Caco-2 (cell line): ENCODE data around the gene URM1. TPM values are rescaled to one million over a fixed set of nuclear protein-coding genes. Genes with fewer than 3 reads are reported as not detected.
"Not testable (repeated sequence)": the region's sequence is repeated elsewhere in the genome, so short reads cannot be mapped to it uniquely, and the experiment has no call there.

ENCODE experiments used
- BruUV-seq: library from RNA; stranded (reverse); fragments of 400-500 nt; replicated peaks from 2 replicates; lab custom pipeline; 2021; lab: Mats Ljungman, UMichigan
- CTCF ChIA-PET: fragments of 300-600 bp; sonication (Branson Sonifier 250); formaldehyde crosslinking; loops from one replicate; lab custom pipeline; 2022; ENCODE audit warnings: antibody characterized with exemption; lab: Charles Lee
- POLR2A ChIA-PET: fragments of 300-600 bp; sonication (Branson Sonifier 250); formaldehyde crosslinking; loops from one replicate; lab custom pipeline; 2022; ENCODE audit warnings: antibody characterized with exemption; lab: Charles Lee
- DNase-seq, 2 experiments: peaks; one replicate each; pipeline versions ENCODE4 v3.0.0 to v3.0.0-alpha.2; 2020 to 2022
- H3K27me3 ChIP-seq: replicated peaks from 2 replicates; pipeline ENCODE4 v1.6.0; 2011; ENCODE audit warnings: low read length; ENCODE audit not compliant: control insufficient read depth, insufficient read depth
- H3K36me3 ChIP-seq: 2 replicates; pipeline ENCODE4 v1.5.1; 2011; ENCODE audit warnings: low read length; ENCODE audit not compliant: control insufficient read depth, insufficient read depth
- H3K4me1 ChIP-seq: fragments of 250-450 bp; sonication (Bioruptor Pico); 2 replicates; pipeline ENCODE4 v1.5.1; 2020; ENCODE audit warnings: mild to moderate bottlenecking
- H3K4me3 ChIP-seq: 2 replicates; pipeline ENCODE4 v1.5.1; 2011; ENCODE audit warnings: low read depth, mild to moderate bottlenecking, control low read depth, low read length
- H3K9me3 ChIP-seq: fragments of 250-450 bp; sonication (Bioruptor Pico); 2 replicates; pipeline ENCODE4 v1.5.1; 2020; ENCODE audit warnings: mild to moderate bottlenecking, moderate library complexity
- H3K27ac Mint-ChIP-seq: one replicate; pipeline ENCODE4 v1.8.0; 2022; ENCODE audit warnings: mixed read lengths; ENCODE audit not compliant: unreplicated experiment
- H3K27me3 Mint-ChIP-seq: one replicate; pipeline ENCODE4 v1.8.0; 2022; ENCODE audit warnings: mixed read lengths; ENCODE audit not compliant: insufficient read depth, unreplicated experiment
- H3K36me3 Mint-ChIP-seq: one replicate; pipeline ENCODE4 v1.8.0; 2022; ENCODE audit warnings: mild to moderate bottlenecking, mixed read lengths; ENCODE audit not compliant: insufficient read depth, unreplicated experiment
- H3K4me1 Mint-ChIP-seq: one replicate; pipeline ENCODE4 v1.8.0; 2022; ENCODE audit warnings: low read depth, mixed read lengths; ENCODE audit not compliant: unreplicated experiment
- H3K4me3 Mint-ChIP-seq: one replicate; pipeline ENCODE4 v1.8.0; 2022; ENCODE audit warnings: mild to moderate bottlenecking, moderate library complexity, mixed read lengths; ENCODE audit not compliant: unreplicated experiment
- H3K9me3 Mint-ChIP-seq: one replicate; pipeline ENCODE4 v1.8.0; 2022; ENCODE audit warnings: mixed read lengths; ENCODE audit not compliant: unreplicated experiment
- CTCF ChIP-seq, 2 experiments: fragments of 200-600 bp in 1 of 2; IDR thresholded peaks; 1 replicate in 1 of 2; 2 replicates in 1 of 2; pipeline versions ENCODE4 v1.5.1 to v1.8.0; 2011 to 2022; ENCODE audit warnings: antibody characterized with exemption in 1 of 2, control low read depth in 1 of 2, inconsistent platforms in 1 of 2, low read depth in 1 of 2, low read length in 1 of 2, mild to moderate bottlenecking in 1 of 2, moderate library complexity in 1 of 2; ENCODE audit not compliant: insufficient read depth in 1 of 2, severe bottlenecking in 1 of 2, unreplicated experiment in 1 of 2
- intact Hi-C: fragments of 100-400 bp; cut with micrococcal nuclease; formaldehyde crosslinking; loops from one replicate; pipeline ENCODE4 v1.10.0; 2022; ENCODE audit not compliant: unreplicated experiment
- total RNA-seq: library from RNA; stranded (reverse); gene quantifications from 2 replicates; pipeline ENCODE4 v1.2.3, GENCODE V29; 2022

Gene URM1
- total RNA-seq, 1 experiment from 2014 or later = 55.9 TPM

DNA sequence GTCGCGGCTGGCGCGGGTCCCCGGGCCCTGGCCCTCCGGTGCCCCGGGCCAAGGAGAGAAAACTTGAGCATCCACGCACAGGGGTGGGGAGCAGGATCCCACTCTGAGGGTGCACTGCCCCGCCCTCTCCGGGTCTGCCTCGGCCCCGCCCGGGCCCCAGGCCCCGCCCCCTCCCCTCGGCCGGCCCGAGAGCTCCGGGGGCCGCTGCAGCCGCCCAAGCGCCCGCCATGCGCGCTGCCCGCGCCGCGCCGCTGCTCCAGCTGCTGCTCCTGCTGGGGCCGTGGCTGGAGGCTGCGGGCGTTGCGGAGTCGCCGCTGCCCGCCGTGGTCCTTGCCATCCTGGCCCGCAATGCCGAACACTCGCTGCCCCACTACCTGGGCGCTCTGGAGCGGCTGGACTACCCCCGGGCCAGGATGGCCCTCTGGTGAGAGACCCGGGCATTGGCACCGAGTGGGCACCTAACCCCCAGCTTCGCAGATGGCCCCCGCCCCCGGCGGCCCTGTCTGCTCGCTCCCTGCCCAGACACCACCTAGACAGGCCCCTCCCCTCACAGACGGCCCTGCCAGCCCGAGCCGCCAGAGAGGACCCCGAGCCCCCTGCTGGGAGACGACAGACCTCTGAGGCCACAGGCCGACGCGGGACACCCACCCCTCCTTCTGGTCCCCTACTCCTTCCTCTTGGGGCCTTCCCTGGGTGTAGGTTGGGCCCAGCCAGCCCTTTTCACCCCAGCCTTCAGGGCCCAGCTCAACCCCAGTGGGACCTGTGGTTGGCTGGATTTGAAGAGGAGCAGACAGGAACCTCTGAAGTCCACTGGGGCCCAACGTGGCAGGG lies 49.7 kb downstream of the URM1 start, which contains the start of gene CERCAM:
TSS of gene CERCAM (plus strand) at position 207 of the 831 bp plus-strand sequence. CDS start at position 228, 21 bp downstream.
- DNase-seq = peak; percentile 66 to 76
- Histone ChIP-seq H3K9me3 (no peaks in the 10 kb centered on the region), H3K27me3 (no peaks in the 10 kb centered on the region), H3K4me3 (peak within 1 kb of the TSS; percentile 78), H3K36me3 (no peaks in the 10 kb centered on the region), H3K4me1 (peaks cover 27% of the 10 kb centered on the region)
- peaks cover 6% of the 10 kb centered on the region for H3K36me3 Mint-ChIP-seq
- H3K4me1 Mint-ChIP-seq = peaks cover 9% of the 10 kb centered on the region
- intact Hi-C loops = loop anchor here (2.0 kb wide), 1 partner anchor 58 kb away; no protein-coding TSS in a partner anchor
- H3K4me3 Mint-ChIP-seq = peak within 1 kb of the TSS; percentile 75
- BruUV-seq = TSS peak; percentile 29
- TF ChIP-seq CTCF (IDR thresholded peaks at IDR 0.05; ENCODE audit: insufficient read depth in 1 of 2, low read depth in 1 of 2, low read length in 1 of 2, severe bottlenecking in 1 of 2, unreplicated experiment in 1 of 2) = peak in 1 of 2 experiments; percentile 44
- ChIA-PET POLR2A (interaction anchor here (0.6 to 1.0 kb wide), 8 partner anchors 59 to 232 kb away, joined by 3 to 7 read pairs (median 6); partner anchors contain the start of genes GOLGA2 and SWI5), CTCF (interaction anchor here (0.5 to 2.9 kb wide), 26 partner anchors 8 to 1666 kb away, joined by 3 to 28 read pairs (median 4); partner anchors contain the start of gene URM1)
- H3K27me3 Mint-ChIP-seq = no peaks in the 10 kb centered on the region
- no peaks in the 10 kb centered on the region for H3K9me3 Mint-ChIP-seq
- peak within 1 kb of the TSS; percentile 42 for H3K27ac Mint-ChIP-seq

GRCh38 chr9:128421482-128421996 lies 50.4 kb downstream of the URM1 start:
- Histone ChIP-seq H3K4me1 (peaks cover 22% of the 10 kb centered on the region), H3K36me3 (no peaks in the 10 kb centered on the region), H3K9me3 (no peaks in the 10 kb centered on the region), H3K27me3 (no peaks in the 10 kb centered on the region), H3K4me3 (peak overlapping the region; percentile 78; the same call in 1 of the 2 replicates)
- intact Hi-C loops = loop anchor here (2.0 kb wide), 1 partner anchor 59 kb away; no protein-coding TSS in a partner anchor
- Mint-ChIP-seq H3K4me3 (peak overlapping the region; percentile 75), H3K36me3 (peaks cover 6% of the 10 kb centered on the region), H3K27me3 (no peaks in the 10 kb centered on the region), H3K9me3 (no peaks in the 10 kb centered on the region), H3K4me1 (peaks cover 2% of the 10 kb centered on the region), H3K27ac (no peak overlapping the region)
- no TSS peak for BruUV-seq
- no peak for DNase-seq
- ChIA-PET CTCF (interaction anchor here (1.0 to 2.9 kb wide), 6 partner anchors 11 to 60 kb away, joined by 3 to 28 read pairs (median 14); partner anchors contain the start of gene URM1), POLR2A (no interaction called here)
- no peak for TF ChIP-seq CTCF (IDR thresholded peaks at IDR 0.05; ENCODE audit: insufficient read depth in 1 of 2, low read depth in 1 of 2, low read length in 1 of 2, severe bottlenecking in 1 of 2, unreplicated experiment in 1 of 2)

DNA sequence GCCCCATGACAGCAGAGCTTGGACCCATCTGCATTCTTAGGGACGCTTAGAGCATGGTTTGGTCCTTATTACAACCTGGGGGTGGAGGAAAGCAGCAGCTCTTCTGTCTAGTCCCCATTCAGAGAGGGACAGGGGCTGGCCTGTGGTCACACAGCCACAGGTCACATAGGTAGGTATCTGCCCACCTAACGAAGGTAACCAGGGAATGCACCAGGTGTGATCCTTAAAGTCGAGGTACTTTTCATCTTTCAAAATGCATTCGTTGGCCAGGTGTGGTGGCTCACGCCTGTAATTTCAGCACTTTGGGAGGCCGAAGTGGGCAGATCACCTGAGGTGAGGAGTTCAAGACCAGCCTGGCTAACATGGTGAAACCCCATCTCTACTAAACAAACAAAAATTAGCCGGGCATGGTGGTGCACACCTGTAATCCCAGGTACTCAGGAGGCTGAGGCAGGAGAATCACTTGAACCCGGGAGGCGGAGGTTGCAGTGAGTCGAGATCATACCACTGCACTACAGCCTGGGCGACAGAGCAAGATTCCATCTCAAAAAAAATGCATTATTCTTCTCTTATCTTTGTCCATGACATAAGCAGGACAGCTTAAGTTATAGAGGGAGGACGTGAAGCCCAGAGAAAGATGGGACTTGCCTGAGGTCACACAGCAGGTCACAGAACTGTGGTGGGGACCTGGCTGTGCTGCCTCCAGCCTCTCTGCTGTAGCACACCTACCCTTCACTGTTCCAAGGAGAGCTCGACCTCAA lies 51.0 kb downstream of the URM1 start:
- H3K27me3 ChIP-seq, CTCF ChIA-PET, DNase-seq, intact Hi-C loops, H3K36me3 ChIP-seq, H3K9me3 Mint-ChIP-seq, BruUV-seq, H3K36me3 Mint-ChIP-seq, H3K4me1 Mint-ChIP-seq, H3K27ac Mint-ChIP-seq, H3K9me3 ChIP-seq, POLR2A ChIA-PET, H3K27me3 Mint-ChIP-seq, H3K4me3 ChIP-seq: not testable (repeated sequence)
- peak overlapping the region; percentile 75 for H3K4me3 Mint-ChIP-seq
- peaks cover 20% of the 10 kb centered on the region for H3K4me1 ChIP-seq
